Amygdala (tissue), 56 donors: ENCODE data around the gene ZFPM1.

Source experiments
- DNase-seq, 56 donors: peaks; one replicate each; lab custom pipeline; 2025; lab: John Stamatoyannopoulos, UW

ZFPM1 gene

GRCh38 chr16:88524274-88524972 lies 71.3 kb downstream of the ZFPM1 start:
- no peak for DNase-seq

GRCh38 chr16:88524973-88525662 lies 72.0 kb downstream of the ZFPM1 start:
- no peak for DNase-seq

- peak in 1 of 56 donors; percentile 6 for DNase-seq
Observed at GRCh38 chr16:88525663-88525990, 72.5 kb downstream of the ZFPM1 start.

- no peak for DNase-seq
Observed at GRCh38 chr16:88526008-88526905, 73.2 kb downstream of the ZFPM1 start.

- DNase-seq = no peak
Observed at GRCh38 chr16:88526906-88527185, 73.8 kb downstream of the ZFPM1 start.

GRCh38 chr16:88527186-88527936 lies 74.3 kb downstream of the ZFPM1 start:
- peak in 27 of 56 donors; percentile 11 to 67 (median 37) for DNase-seq

- DNase-seq = no peak
Observed at GRCh38 chr16:88527937-88528743, 75.1 kb downstream of the ZFPM1 start.

- DNase-seq = no peak
Observed at GRCh38 chr16:88528902-88529318, 75.8 kb downstream of the ZFPM1 start.

- DNase-seq = no peak
Observed at GRCh38 chr16:88529596-88529995, 76.5 kb downstream of the ZFPM1 start.

GRCh38 chr16:88530051-88530857 lies 77.2 kb downstream of the ZFPM1 start:
- DNase-seq = no peak

GRCh38 chr16:88530858-88531203 lies 77.8 kb downstream of the ZFPM1 start:
- DNase-seq = no peak

GRCh38 chr16:88531346-88531745 lies 78.3 kb downstream of the ZFPM1 start:
- DNase-seq = peak in 1 of 56 donors; percentile 11

GRCh38 chr16:88531931-88532433 lies 78.9 kb downstream of the ZFPM1 start:
- no peak for DNase-seq

GRCh38 chr16:88532434-88533241 lies 79.6 kb downstream of the ZFPM1 start:
- DNase-seq = no peak

GRCh38 chr16:88533381-88533917 lies 80.4 kb downstream of the ZFPM1 start:
- DNase-seq = peak in 36 of 56 donors; percentile 17 to 79 (median 54)

GRCh38 chr16:88533932-88534637 lies 81.0 kb downstream of the ZFPM1 start:
- peak in 45 of 56 donors; percentile 22 to 83 (median 61) for DNase-seq

- DNase-seq = peak in 6 of 56 donors; percentile 17 to 48 (median 26)
Observed at GRCh38 chr16:88534638-88535190, 81.6 kb downstream of the ZFPM1 start.
